Activated naive CD4-positive, alpha-beta T cell treated with Interleukin-2 at 50 U/mL for 16 hours (primary cell): ENCODE measurements around the gene CLCN2.

Experiments used
- DNase-seq: peaks from one replicate; pipeline ENCODE4 v3.0.0-alpha.2; 2020

CLCN2 gene

DNA sequence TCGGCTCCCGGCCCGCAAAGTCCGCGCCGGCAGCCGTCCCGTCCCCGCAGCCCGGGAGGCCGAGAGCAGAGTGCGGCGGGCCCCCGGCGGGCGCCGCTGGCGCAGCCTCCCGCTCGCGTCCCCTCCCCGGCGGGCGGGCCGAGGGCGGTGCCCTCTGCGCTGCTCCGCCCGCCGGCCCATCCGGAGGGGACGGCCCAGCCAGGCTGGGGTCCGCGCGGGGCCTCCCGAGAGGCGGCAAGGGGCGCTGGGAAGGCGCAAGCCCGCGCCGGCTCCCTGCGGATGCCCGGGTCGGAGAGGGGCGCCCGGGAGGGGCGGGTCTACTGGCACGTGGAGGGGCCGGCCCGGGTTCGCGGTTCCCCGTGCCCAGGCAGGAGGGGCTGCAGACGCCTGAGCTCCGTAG, at the start of gene CLCN2, which contains the start of gene POLR2H:
CLCN2 (minus strand) TSS at position 74 of the 400 bp plus-strand sequence. CDS start 126 bp downstream, outside the sequence.
POLR2H (plus strand) TSS at position 179 of the 400 bp plus-strand sequence. CDS start 1,783 bp downstream, outside the sequence.
- peak; percentile 46 for DNase-seq

DNA sequence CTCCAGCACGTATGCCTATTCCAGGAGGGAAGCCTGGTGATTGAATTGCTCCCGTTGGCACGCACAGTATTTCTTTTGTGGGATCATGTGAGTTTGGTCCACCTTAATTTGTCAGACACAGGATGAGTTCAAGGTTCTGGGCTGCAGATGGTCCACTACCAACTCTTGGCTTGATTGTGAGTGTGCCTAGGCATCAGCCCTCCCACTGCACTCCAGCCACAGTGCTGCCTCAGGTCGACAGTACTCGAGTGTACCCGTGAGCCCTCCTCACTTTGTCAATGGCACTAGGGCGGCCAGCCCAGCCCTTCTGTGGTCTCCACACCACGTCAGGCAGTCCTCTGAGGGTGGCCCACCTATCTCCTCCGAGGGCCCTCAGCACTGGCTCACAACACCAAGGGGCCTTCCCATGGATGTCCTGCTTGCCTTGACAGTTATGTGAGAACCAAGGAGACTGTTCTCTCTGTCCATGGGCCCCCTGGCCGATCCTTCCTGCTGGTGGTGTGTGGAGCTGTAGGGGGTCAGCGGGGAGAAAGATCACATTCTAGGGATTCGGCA, 48.6 kb upstream of the CLCN2 start:
- DNase-seq: no peak

DNA sequence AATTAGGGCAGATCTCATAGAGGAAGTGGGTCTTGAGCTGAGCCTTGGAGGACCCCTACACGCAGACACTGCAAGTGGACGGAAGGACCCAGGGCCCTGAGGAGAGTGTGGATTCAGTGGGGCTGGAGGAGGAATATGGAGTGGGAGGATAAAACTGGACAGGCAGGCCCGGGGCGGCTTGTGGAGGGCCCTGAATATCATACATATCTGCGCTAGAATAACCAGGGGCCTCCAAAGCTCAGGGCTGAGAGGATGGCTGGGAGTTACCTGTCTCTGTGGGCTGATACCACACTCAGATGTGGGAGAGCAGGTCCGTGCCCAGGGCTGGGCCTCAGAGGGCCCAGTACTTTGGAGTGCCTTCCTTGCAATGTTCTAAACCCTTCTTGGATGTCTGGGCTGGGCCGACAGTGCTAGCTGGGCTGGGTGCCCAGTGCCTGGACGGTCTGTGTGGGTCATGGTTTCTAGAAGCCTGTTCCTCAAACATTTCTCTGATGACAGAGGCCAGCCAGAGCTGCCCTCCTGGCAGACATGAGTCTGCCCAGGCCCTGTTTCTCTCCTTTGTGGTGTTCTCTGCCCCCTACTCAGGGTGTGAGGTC, 48.0 kb upstream of the CLCN2 start:
- DNase-seq: no peak

- DNase-seq: no peak
Observed at GRCh38 chr3:184405075-184406030, 43.9 kb upstream of the CLCN2 start.

DNA sequence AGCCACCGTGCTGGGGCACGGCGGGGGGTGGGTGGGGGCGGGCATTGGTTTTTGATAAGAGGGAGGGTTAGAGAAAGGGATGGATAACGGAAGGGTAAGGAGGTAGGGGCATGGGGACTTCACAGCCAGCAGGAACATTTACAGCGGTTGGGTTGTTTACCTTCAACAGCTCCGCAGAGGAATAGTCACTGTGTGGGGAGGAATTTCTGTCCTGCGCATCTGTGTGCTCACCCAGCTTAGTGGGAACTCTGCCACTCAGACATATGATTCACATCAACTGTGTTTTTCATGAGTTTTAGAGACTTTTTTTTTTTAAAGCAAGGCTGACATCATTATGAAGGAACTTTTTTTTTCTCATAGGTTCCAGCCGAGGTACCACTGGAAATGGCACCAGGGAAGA, 38.0 kb upstream of the CLCN2 start:
- no peak for DNase-seq

DNA sequence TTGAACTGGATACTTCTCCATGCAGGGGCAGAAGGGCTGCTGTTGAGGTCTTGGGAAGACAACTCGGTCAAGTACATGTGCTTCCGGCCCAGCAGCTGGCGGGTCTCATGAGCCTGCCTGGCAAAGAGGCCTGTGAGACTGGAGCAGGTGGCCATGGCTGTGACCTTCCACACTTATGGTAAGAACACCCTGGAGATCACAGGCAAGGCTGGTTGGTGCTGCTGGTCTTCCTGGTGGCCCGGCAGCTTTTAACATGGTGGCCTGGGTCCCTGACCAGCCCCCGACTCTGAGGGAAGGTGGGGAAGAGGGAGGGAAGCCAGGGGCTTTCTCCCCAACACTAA, 33.9 kb upstream of the CLCN2 start:
- DNase-seq: no peak

GRCh38 chr3:184391266-184391665, 29.9 kb upstream of the CLCN2 start:
- DNase-seq: no peak

- no peak for DNase-seq
Observed at GRCh38 chr3:184389935-184390528, 28.6 kb upstream of the CLCN2 start.

DNA sequence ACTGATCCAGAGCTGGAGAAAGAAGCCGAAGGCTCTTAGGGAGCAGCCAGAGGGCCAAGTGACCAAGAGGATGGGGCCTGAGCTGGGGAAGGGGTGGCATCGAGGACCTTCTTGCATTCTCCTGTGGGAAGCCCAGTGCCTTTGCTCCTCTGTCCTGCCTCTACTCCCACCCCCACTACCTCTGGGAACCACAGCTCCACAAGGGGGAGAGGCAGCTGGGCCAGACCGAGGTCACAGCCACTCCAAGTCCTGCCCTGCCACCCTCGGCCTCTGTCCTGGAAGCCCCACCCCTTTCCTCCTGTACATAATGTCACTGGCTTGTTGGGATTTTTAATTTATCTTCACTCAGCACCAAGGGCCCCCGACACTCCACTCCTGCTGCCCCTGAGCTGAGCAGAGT, 28.0 kb upstream of the CLCN2 start:
- no peak for DNase-seq

GRCh38 chr3:184388936-184389230, 27.5 kb upstream of the CLCN2 start:
- no peak for DNase-seq

GRCh38 chr3:184388164-184388935, 26.9 kb upstream of the CLCN2 start:
- no peak for DNase-seq

- no peak for DNase-seq
Observed at GRCh38 chr3:184387174-184387714, 25.8 kb upstream of the CLCN2 start.

DNA sequence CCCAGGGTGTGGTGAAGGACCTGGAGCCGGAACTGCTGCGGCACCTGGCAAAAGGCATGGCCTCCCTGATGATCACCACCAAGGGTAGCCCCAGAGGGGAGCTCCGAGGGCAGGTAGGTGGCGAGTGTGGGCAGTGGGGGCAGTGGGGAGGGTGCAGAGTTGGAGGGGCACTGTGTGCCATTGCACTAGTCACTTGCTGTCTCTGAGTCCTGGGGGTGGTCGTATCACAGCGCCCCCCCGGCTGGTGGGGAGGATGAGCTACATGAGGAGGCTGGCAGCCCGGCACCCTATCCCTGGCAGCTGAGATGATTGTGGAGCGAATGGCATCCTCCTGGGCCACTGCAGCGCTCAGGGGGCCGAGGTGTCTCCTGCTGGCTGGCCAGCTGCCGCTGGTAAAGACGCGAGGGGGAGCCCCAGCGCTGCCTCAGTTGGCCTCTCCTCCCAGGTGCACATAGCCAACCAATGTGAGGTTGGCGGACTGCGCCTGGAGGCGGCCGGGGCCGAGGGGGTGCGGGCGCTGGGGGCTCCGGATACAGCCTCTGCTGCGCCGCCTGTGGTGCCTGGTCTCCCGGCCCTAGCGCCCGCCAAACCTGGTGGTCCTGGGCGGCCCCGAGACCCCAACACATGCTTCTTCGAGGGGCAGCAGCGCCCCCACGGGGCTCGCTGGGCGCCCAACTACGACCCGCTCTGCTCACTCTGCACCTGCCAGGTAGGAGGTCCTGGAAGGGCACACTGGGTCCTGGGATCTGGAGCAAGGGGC, 24.8 kb upstream of the CLCN2 start:
- no peak for DNase-seq

GRCh38 chr3:184384856-184385422, 23.5 kb upstream of the CLCN2 start:
- DNase-seq: no peak

GRCh38 chr3:184384342-184384741, 22.9 kb upstream of the CLCN2 start:
- DNase-seq: no peak

GRCh38 chr3:184383033-184383740, 21.8 kb upstream of the CLCN2 start:
- no peak for DNase-seq

GRCh38 chr3:184382326-184383032, 21.1 kb upstream of the CLCN2 start:
- DNase-seq: no peak

DNA sequence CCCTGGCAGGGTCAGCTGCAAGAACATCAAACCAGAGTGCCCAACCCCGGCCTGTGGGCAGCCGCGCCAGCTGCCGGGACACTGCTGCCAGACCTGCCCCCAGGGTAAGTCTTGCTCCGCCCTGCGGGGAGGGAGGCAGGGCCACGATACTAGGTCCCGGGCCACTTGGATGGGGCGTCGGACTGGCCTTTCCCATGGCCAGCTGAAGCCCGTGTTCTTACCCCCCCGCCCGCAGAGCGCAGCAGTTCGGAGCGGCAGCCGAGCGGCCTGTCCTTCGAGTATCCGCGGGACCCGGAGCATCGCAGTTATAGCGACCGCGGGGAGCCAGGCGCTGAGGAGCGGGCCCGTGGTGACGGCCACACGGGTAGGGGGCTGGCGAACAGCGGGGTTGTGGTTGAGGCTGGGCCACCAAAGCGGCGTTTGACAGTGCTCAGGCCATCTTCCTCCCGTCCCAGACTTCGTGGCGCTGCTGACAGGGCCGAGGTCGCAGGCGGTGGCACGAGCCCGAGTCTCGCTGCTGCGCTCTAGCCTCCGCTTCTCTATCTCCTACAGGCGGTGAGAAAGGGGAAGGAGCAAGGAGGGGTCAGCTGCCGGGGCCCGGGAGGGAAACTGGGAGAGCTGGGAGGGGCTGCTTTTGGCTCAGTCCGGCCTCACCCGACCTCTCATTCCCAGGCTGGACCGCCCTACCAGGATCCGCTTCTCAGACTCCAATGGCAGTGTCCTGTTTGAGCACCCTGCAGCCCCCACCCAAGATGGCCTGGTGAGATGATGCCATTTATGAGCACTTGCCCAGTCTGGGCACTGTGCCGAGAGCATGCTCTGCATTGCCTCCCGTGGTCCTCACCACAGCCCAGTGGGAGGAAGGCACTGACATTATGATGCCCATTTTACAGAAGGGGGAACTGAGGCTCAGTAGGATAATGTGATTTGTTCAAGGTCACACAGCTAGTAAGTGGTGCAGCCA, 20.1 kb upstream of the CLCN2 start:
- no peak for DNase-seq
